Prostate gland (tissue), 2 donors: ENCODE data around the gene GPR137C.

Experiments used
- CTCF ChIP-seq, 4 experiments: fragments of 200-600 bp in 2 of 4; fragments of 450-650 bp in 2 of 4; sonication (generic) in 2 of 4; IDR thresholded peaks; 1 replicate in 3 of 4; 2 replicates in 1 of 4; pipeline ENCODE4 v1.5.1; 2016 to 2019; ENCODE audit warnings: antibody characterized with exemption in 4 of 4, mild to moderate bottlenecking in 2 of 4, moderate library complexity in 2 of 4
- POLR2A ChIP-seq: fragments of 450-650 bp; IDR thresholded peaks from one replicate; pipeline ENCODE4 v1.6.1; 2016; ENCODE audit warnings: antibody characterized with exemption, mild to moderate bottlenecking
- POLR2AphosphoS5 ChIP-seq: sonication (generic); formaldehyde crosslinking; IDR thresholded peaks from one replicate; pipeline ENCODE4 v1.6.1; 2017; ENCODE audit warnings: antibody characterized with exemption

GRCh38 chr14:52547526-52547925, 5.1 kb upstream of the GPR137C start:
- TF ChIP-seq CTCF (IDR thresholded peaks at IDR 0.05), result no peak
- TF ChIP-seq POLR2A, result no peak
- no peak for TF ChIP-seq POLR2AphosphoS5
